BLaER1 treated with 17β-estradiol and CSF1 and Interleukin-3, amounts not matched to agents 10 nM and 100 nM (cell line): Measurements from ENCODE around the gene ATG13.
"Not testable (repeated sequence)": the region's sequence is repeated elsewhere in the genome, so short reads cannot be mapped to it uniquely, and the experiment has no call there.

ENCODE experiments used
- H3K27ac ChIP-seq, 11 experiments: shearing (Covaris generic); formaldehyde crosslinking; 2 replicates each; pipeline ENCODE4 v1.8.1; 2022
- H3K27me3 ChIP-seq, 11 experiments: shearing (Covaris generic); formaldehyde crosslinking; 2 replicates each; pipeline ENCODE4 v1.8.1; 2022
- H3K36me3 ChIP-seq, 11 experiments: shearing (Covaris generic); formaldehyde crosslinking; 2 replicates each; pipeline ENCODE4 v1.8.1; 2022
- H3K4me1 ChIP-seq, 10 experiments: shearing (Covaris generic); formaldehyde crosslinking; 2 replicates each; pipeline ENCODE4 v1.8.1; 2022
- H3K4me2 ChIP-seq, 11 experiments: shearing (Covaris generic); formaldehyde crosslinking; 2 replicates each; pipeline ENCODE4 v1.8.1; 2022
- H3K4me3 ChIP-seq, 10 experiments: shearing (Covaris generic); formaldehyde crosslinking; 2 replicates each; pipeline ENCODE4 v1.8.1; 2022
- H3K9ac ChIP-seq, 11 experiments: shearing (Covaris generic); formaldehyde crosslinking; 2 replicates each; pipeline ENCODE4 v1.8.1; 2022
- H3K9me3 ChIP-seq, 11 experiments: shearing (Covaris generic); formaldehyde crosslinking; replicated peaks in 1 of 11; 2 replicates each; pipeline ENCODE4 v1.8.1; 2022
- H4K20me1 ChIP-seq, 11 experiments: shearing (Covaris generic); formaldehyde crosslinking; 2 replicates each; pipeline ENCODE4 v1.8.1; 2022
- Cebpa-rat ChIP-seq, 11 experiments: shearing (Covaris generic); IDR thresholded peaks; 2 replicates each; pipeline ENCODE4 v1.8.1; 2022

The ATG13 gene

DNA sequence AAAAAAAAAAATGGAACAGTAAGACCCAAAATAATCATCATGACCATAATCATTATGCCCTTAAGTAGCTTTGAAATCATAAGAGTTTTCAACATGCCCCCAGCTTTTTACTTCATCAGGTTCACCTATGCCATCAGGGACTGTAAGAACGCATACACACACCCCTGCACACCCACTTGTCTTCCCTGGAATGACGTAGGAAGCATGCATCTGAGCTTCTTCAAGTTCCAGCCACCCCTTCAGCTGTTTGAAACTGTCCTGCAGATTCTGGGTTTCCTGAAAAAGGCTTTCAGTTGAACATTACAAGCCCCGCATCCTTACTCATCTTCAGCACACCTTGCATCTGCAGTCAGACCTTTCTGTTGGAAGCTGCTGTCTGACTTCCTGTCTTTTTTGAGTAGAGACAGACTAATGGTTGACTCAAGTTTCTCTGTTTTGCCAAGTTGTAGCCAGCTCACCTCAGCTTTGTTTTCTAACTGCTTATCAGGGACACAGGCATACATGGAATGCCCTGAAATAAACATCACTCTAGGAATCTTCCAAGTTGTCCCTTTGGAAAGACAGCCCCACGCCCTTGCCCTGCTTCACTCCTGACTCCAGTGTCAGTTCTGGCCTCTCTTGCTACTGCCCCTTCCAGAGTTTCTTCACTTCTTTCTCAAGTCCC, 46.1 kb downstream of the ATG13 start:
- H3K9me3 ChIP-seq, result no peaks in the 10 kb centered on the region
- no peaks in the 10 kb centered on the region for H4K20me1 ChIP-seq
- peak overlapping the region in 5 of 11 experiments; percentile 13 to 51 (median 24); a peak in 7 of 22 replicates for H3K4me2 ChIP-seq
- H3K27ac ChIP-seq, result peak overlapping the region in 9 of 11 experiments; percentile 30 to 100 (median 99); a peak in 18 of 22 replicates
- peaks cover 84 to 100% (median 92%) of the 10 kb centered on the region in 11 experiments for H3K36me3 ChIP-seq
- H3K9ac ChIP-seq, result peak overlapping the region in 8 of 11 experiments; percentile 13 to 60 (median 30); a peak in 9 of 22 replicates
- H3K4me3 ChIP-seq, result no peak overlapping the region
- no peak for TF ChIP-seq Cebpa-rat (IDR thresholded peaks at IDR 0.05)
- no peaks in the 10 kb centered on the region for H3K27me3 ChIP-seq
- H3K4me1 ChIP-seq, result peaks cover 35 to 100% (median 80%) of the 10 kb centered on the region in 10 experiments

DNA sequence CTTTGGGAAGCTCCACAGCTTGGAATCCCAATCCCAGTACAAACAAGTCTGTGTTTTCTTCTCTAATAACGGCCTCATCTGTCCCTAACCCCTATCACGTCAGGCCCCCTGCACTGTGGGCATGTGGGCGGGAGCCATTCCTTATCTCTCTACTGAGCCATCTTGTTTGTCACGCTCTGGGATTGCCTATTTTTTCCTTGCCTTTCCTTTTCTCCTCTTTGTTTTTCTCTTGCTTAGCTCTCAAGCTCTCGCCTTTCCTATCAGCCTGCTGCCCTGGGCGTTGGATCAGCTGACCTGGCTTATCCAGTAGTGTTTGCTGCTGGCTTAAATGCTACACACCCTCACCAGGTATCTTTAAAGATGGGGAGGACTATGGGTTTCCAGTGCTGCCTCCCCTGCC, 47.3 kb downstream of the ATG13 start:
- Histone ChIP-seq H3K27me3 (no peaks in the 10 kb centered on the region), H3K4me2 (peak overlapping the region in 5 of 11 experiments; percentile 17 to 81 (median 33); a peak in 8 of 22 replicates), H3K4me3 (no peak overlapping the region), H4K20me1 (no peaks in the 10 kb centered on the region), H3K9ac (peak overlapping the region in 4 of 11 experiments; percentile 2 to 42 (median 10); a peak in 6 of 22 replicates), H3K4me1 (peaks cover 28 to 100% (median 80%) of the 10 kb centered on the region in 10 experiments), H3K36me3 (peaks cover 85 to 100% (median 92%) of the 10 kb centered on the region in 11 experiments), H3K27ac (peak overlapping the region in 9 of 11 experiments; percentile 26 to 100 (median 99); a peak in 17 of 22 replicates), H3K9me3 (no peaks in the 10 kb centered on the region)
- no peak for TF ChIP-seq Cebpa-rat (IDR thresholded peaks at IDR 0.05)

DNA sequence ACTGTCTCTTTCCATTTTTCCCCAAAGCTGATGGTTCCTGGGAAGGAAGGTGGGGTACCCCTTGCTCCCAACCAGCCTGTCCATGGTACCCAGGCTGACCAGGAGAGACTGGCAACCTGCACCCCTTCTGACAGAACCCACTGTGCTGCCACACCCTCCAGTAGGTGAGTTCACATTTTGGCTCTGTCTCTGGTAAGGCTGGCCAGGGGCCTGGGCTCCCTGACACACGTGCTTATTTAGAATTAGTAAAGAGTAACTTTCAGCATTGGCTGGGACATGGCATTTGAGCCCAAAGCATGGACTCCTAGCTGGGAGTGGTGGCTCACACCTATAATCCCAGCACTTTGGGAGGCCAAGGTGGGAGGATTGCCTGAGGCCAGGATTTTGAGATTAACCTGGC, 48.0 kb downstream of the ATG13 start:
- Histone ChIP-seq H3K4me3 (no peak overlapping the region), H3K4me1 (peaks cover 28 to 100% (median 81%) of the 10 kb centered on the region in 10 experiments), H3K27ac (peak overlapping the region in 8 of 11 experiments; percentile 90 to 100 (median 100); a peak in 16 of 22 replicates), H3K9ac (peak overlapping the region in 3 of 11 experiments; percentile 7 to 33 (median 13); a peak in 4 of 22 replicates), H3K9me3 (no peaks in the 10 kb centered on the region), H3K4me2 (peak overlapping the region in 5 of 11 experiments; percentile 23 to 90 (median 81); a peak in 8 of 22 replicates), H3K36me3 (peaks cover 90 to 99% (median 94%) of the 10 kb centered on the region in 11 experiments), H4K20me1 (no peaks in the 10 kb centered on the region), H3K27me3 (no peaks in the 10 kb centered on the region)
- TF ChIP-seq Cebpa-rat (IDR thresholded peaks at IDR 0.05), result no peak

DNA sequence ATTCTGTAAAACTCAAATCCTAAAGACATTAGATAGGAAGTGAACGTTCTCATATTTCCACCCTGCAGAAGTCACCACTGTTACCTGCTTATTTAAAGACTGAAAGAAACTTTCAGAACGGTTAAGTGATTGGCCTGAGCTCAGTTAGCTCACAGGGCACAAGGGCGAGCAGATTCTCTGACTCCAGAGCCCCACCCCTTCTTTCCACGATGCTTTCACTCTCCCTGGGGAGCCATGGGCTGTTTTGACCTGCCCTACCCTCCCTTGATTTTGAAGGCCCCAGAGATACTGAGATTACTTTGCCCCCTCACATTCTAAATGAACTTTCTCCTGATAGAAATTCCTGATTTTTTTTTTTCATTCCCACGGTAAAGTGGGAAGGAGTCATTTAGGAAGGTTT, 49.2 kb downstream of the ATG13 start:
- Histone ChIP-seq H3K4me2 (peak overlapping the region in 10 of 11 experiments; percentile 4 to 96 (median 85); a peak in 18 of 22 replicates), H3K9ac (peak overlapping the region in 10 of 11 experiments; percentile 31 to 96 (median 78); a peak in 16 of 22 replicates), H3K27ac (peak overlapping the region in 10 of 11 experiments; percentile 32 to 100 (median 99); a peak in 18 of 22 replicates), H3K4me1 (peaks cover 33 to 94% (median 77%) of the 10 kb centered on the region in 10 experiments), H4K20me1 (no peaks in the 10 kb centered on the region), H3K36me3 (peaks cover 80 to 89% (median 84%) of the 10 kb centered on the region in 11 experiments), H3K27me3 (no peaks in the 10 kb centered on the region), H3K9me3 (no peaks in the 10 kb centered on the region), H3K4me3 (no peak overlapping the region)
- TF ChIP-seq Cebpa-rat (IDR thresholded peaks at IDR 0.05), result no peak

DNA sequence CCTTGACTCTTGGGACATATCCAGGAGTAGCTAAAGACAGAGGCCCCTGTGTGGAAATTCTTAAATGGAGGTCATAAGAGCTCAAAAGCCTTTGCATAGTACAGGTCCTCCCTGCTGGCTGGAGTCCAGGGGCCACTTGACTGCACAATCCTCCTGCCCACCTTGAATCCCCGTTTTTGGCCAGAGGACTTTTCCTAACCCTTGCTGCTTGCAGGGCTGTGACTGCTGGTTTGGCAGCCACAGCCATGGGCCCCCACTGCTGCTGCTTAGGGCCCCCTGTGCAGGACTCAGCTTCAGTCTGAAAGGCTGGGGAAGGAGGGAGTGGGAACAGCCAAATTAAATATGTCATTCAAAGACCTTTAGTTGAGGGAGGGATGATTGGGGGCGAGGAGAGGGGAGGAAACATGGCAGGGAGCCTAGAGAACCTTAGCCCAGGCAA, 49.7 kb downstream of the ATG13 start:
- TF ChIP-seq Cebpa-rat (IDR thresholded peaks at IDR 0.05), result no peak
- Histone ChIP-seq H3K9me3 (no peaks in the 10 kb centered on the region), H3K27ac (peak overlapping the region in 10 of 11 experiments; percentile 32 to 100 (median 99); a peak in 19 of 22 replicates), H3K4me1 (peaks cover 39 to 94% (median 80%) of the 10 kb centered on the region in 10 experiments), H4K20me1 (no peaks in the 10 kb centered on the region), H3K36me3 (peaks cover 75 to 86% (median 79%) of the 10 kb centered on the region in 11 experiments), H3K9ac (peak overlapping the region in 10 of 11 experiments; percentile 31 to 96 (median 78); a peak in 17 of 22 replicates), H3K27me3 (no peaks in the 10 kb centered on the region), H3K4me3 (peak overlapping the region in 1 of 10 experiments; percentile 21; a peak in 2 of 20 replicates), H3K4me2 (peak overlapping the region in 10 of 11 experiments; percentile 4 to 96 (median 85); a peak in 18 of 22 replicates)

DNA sequence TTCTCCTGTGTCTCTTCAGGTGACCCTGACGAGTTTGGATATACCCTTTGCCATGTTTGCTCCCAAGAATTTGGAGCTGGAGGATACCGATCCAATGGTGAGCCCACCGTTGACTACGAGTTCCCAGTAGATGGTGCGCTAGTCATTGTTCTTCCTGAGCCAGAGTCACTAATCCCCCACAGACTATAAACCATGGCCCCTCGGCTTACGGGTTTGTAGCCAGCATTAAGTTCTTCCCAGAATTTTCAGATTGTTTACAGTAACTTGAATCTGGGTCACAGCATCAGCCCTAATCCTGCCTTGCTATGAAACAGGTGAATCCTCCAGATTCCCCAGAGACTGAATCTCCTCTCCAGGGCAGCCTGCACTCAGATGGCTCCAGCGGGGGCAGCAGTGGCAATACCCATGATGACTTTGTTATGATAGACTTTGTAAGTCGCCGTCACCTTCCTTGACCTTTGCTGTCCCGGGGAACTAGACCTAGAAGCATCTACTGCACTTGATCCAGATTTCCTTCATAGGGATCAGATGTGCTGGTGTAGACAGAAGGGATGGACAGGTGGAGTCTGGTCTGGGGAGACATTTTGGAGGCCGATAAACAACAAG, 51.2 kb downstream of the ATG13 start:
- Histone ChIP-seq H3K27ac (peak overlapping the region in 10 of 11 experiments; percentile 96 to 100 (median 99); a peak in 19 of 22 replicates), H3K27me3 (no peaks in the 10 kb centered on the region), H3K4me1 (peaks cover 54 to 96% (median 87%) of the 10 kb centered on the region in 10 experiments), H3K9me3 (no peaks in the 10 kb centered on the region), H4K20me1 (no peaks in the 10 kb centered on the region), H3K4me2 (peak overlapping the region in 9 of 11 experiments; percentile 81 to 96 (median 86); a peak in 18 of 22 replicates), H3K9ac (peak overlapping the region in 8 of 11 experiments; percentile 90 to 98 (median 94); a peak in 13 of 22 replicates), H3K36me3 (peaks cover 68 to 82% (median 72%) of the 10 kb centered on the region in 11 experiments), H3K4me3 (no peak overlapping the region; a peak in 1 of 20 replicates)
- TF ChIP-seq Cebpa-rat (IDR thresholded peaks at IDR 0.05), result no peak

DNA sequence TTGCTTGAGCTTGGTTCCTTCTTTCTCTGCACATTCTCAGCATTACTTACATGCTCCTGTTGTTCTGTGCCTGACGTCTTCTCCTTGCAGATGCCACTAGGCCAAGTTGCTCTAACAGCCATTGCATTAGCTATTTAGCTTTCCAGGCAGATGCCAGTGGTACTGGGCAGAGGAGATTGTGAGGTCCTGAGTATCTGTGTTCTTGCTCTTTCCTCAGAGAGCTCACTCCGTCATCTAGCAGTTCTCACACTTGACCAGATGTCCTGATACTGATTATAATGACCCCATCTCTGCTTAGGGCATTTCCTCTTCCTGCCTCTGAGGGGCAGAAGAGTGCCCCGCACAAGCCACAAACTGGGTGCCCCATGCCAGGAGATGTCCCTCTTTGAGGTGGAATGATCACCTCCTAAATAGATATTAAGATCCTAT, 52.4 kb downstream of the ATG13 start:
- peaks cover 57 to 75% (median 65%) of the 10 kb centered on the region in 11 experiments for H3K36me3 ChIP-seq
- H3K4me2 ChIP-seq, result peak overlapping the region; percentile 81 to 98 (median 88)
- peak overlapping the region in 9 of 11 experiments; percentile 85 to 98 (median 94); a peak in 19 of 22 replicates for H3K9ac ChIP-seq
- no peak for TF ChIP-seq Cebpa-rat (IDR thresholded peaks at IDR 0.05)
- H3K4me3 ChIP-seq, result peak overlapping the region in 6 of 10 experiments; percentile 39 to 77 (median 58); a peak in 11 of 20 replicates
- H3K9me3 ChIP-seq, result no peaks in the 10 kb centered on the region
- peaks cover 65 to 96% (median 90%) of the 10 kb centered on the region in 10 experiments for H3K4me1 ChIP-seq
- H3K27ac ChIP-seq, result peak overlapping the region; percentile 92 to 100 (median 99); a peak in 21 of 22 replicates
- no peaks in the 10 kb centered on the region; a peak in 1 of 22 replicates for H3K27me3 ChIP-seq
- no peaks in the 10 kb centered on the region for H4K20me1 ChIP-seq

DNA sequence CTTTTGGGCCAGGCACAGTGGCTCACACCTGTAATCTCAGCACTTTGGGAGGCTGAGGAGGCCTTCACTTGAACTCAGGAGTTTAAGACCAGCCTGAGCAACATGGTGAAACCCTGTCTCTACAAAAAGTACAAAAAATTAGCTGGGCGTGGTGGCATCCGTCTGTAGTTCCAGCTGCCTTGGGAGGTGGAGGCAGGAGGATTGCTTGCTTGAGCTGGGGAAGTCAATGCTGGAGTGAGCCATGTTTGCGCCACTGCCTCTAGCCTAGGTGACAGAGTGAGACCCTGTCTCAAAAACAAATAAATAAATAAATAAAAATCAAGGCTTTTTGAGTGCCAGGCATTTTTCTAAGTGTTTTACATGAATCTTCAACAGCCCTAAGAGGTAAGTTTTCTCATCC, 53.2 kb downstream of the ATG13 start:
- Histone ChIP-seq H3K36me3 (peaks cover 49 to 67% (median 57%) of the 10 kb centered on the region in 11 experiments), H3K4me3 (peak overlapping the region in 6 of 10 experiments; percentile 39 to 77 (median 58); a peak in 13 of 20 replicates), H3K9ac (peak overlapping the region; percentile 77 to 98 (median 93)), H3K27ac (peak overlapping the region; percentile 92 to 100 (median 99)), H3K4me2 (peak overlapping the region; percentile 81 to 98 (median 88)), H3K4me1 (peaks cover 73 to 96% (median 94%) of the 10 kb centered on the region in 10 experiments)
- not testable (repeated sequence) for H4K20me1 ChIP-seq, H3K27me3 ChIP-seq, H3K9me3 ChIP-seq
